ENCODE measurements around the gene APOC1. TPM values are rescaled to one million over a fixed set of nuclear protein-coding genes. Genes with fewer than 3 reads are reported as not detected.
"Not testable (repeated sequence)": the region's sequence is repeated elsewhere in the genome, so short reads cannot be mapped to it uniquely, and the experiment has no call there.

The APOC1 gene
- total and polyA plus RNA-seq, 2 experiments from 2014 or later = 20.1 to 27.1 TPM

GRCh38 chr19:44905437-44906160 is 8.8 kb upstream of the APOC1 start, which contains the start of gene APOE:
TSS of gene APOE (plus strand) at chr19:44905796. CDS start at chr19:44906625, 829 bp downstream.
- H3K9me3 ChIP-seq (ENCODE audit: low read depth) = no peaks in the 10 kb centered on the region
- no peak for TF ChIP-seq CTCF (IDR thresholded peaks at IDR 0.05; ENCODE audit: low read depth, low read length)
- peaks cover 9% of the 10 kb centered on the region for H3K36me3 ChIP-seq
- H3K27me3 ChIP-seq = no peaks in the 10 kb centered on the region
- peak; percentile 71 to 91 for DNase-seq (ENCODE audit: low read depth in 1 of 2, low spot score in 1 of 2)
- H3K27ac ChIP-seq = peak within 1 kb of the TSS; percentile 79
- no peaks in the 10 kb centered on the region for H3K4me1 ChIP-seq (ENCODE audit: low read depth)
- H3K4me3 ChIP-seq = peak within 1 kb of the TSS; percentile 40

GRCh38 chr19:44907613-44908012 is 6.8 kb upstream of the APOC1 start:
- Histone ChIP-seq H3K9me3 (ENCODE audit: low read depth) (no peaks in the 10 kb centered on the region), H3K27me3 (no peaks in the 10 kb centered on the region), H3K27ac (no peak overlapping the region), H3K4me3 (no peak overlapping the region), H3K4me1 (ENCODE audit: low read depth) (no peaks in the 10 kb centered on the region), H3K36me3 (peaks cover under 1% of the 10 kb centered on the region)
- TF ChIP-seq CTCF (IDR thresholded peaks at IDR 0.05; ENCODE audit: low read depth, low read length) = no peak
- no peak for DNase-seq (ENCODE audit: low read depth in 1 of 2, low spot score in 1 of 2)

- no peak overlapping the region for H3K27ac ChIP-seq
- H3K36me3 ChIP-seq = no peaks in the 10 kb centered on the region
- H3K27me3 ChIP-seq = no peaks in the 10 kb centered on the region
- H3K9me3 ChIP-seq (ENCODE audit: low read depth) = no peaks in the 10 kb centered on the region
- no peak for TF ChIP-seq CTCF (IDR thresholded peaks at IDR 0.05; ENCODE audit: low read depth, low read length)
- no peak overlapping the region for H3K4me3 ChIP-seq
- H3K4me1 ChIP-seq (ENCODE audit: low read depth) = no peaks in the 10 kb centered on the region
- no peak for DNase-seq (ENCODE audit: low read depth in 1 of 2, low spot score in 1 of 2)
These were observed 6.2 kb upstream of the APOC1 start for GRCh38 chr19:44908074-44908835.

- TF ChIP-seq CTCF (IDR thresholded peaks at IDR 0.05; ENCODE audit: low read depth, low read length) = no peak
- H3K4me3 ChIP-seq = no peak overlapping the region
- H3K27me3 ChIP-seq = no peaks in the 10 kb centered on the region
- H3K27ac ChIP-seq = no peak overlapping the region
- H3K36me3 ChIP-seq = no peaks in the 10 kb centered on the region
- DNase-seq (ENCODE audit: low read depth in 1 of 2, low spot score in 1 of 2) = no peak
- no peaks in the 10 kb centered on the region for H3K9me3 ChIP-seq (ENCODE audit: low read depth)
- no peaks in the 10 kb centered on the region for H3K4me1 ChIP-seq (ENCODE audit: low read depth)
These were observed 5.6 kb upstream of the APOC1 start for GRCh38 chr19:44908836-44909261.

- no peaks in the 10 kb centered on the region for H3K9me3 ChIP-seq (ENCODE audit: low read depth)
- H3K4me3 ChIP-seq = no peak overlapping the region
- H3K4me1 ChIP-seq (ENCODE audit: low read depth) = peaks cover 4% of the 10 kb centered on the region
- H3K27me3 ChIP-seq = no peaks in the 10 kb centered on the region
- H3K27ac ChIP-seq = no peak overlapping the region
- TF ChIP-seq CTCF (IDR thresholded peaks at IDR 0.05; ENCODE audit: low read depth, low read length) = no peak
- no peak for DNase-seq (ENCODE audit: low read depth in 1 of 2, low spot score in 1 of 2)
- no peaks in the 10 kb centered on the region for H3K36me3 ChIP-seq
These were observed 4.6 kb upstream of the APOC1 start for GRCh38 chr19:44909775-44910174.

GRCh38 chr19:44911896-44912295 is 2.5 kb upstream of the APOC1 start:
- H3K27ac ChIP-seq; H3K4me3 ChIP-seq; H3K4me1 ChIP-seq (ENCODE audit: low read depth); H3K27me3 ChIP-seq; H3K36me3 ChIP-seq; H3K9me3 ChIP-seq (ENCODE audit: low read depth); DNase-seq (ENCODE audit: low read depth in 1 of 2, low spot score in 1 of 2): not testable (repeated sequence)
